H54 (cell line): ENCODE measurements around the gene C17orf78.
"Not testable (repeated sequence)": the region's sequence is repeated elsewhere in the genome, so short reads cannot be mapped to it uniquely, and the experiment has no call there.

Source experiments
- DNase-seq: peaks from one replicate; pipeline ENCODE4 v3.0.0; 2011; ENCODE audit warnings: low spot score, mixed read lengths; ENCODE audit not compliant: insufficient read length
- FAIRE-seq: peaks from 3 replicates; lab custom pipeline; 2011; peaks lifted over from hg19 to GRCh38; lab: Jason Lieb, UNC
- POLR2A ChIP-seq: IDR thresholded peaks from 2 replicates; pipeline ENCODE4 v1.6.1; 2011; ENCODE audit warnings: low read depth, mild to moderate bottlenecking, low read length

The C17orf78 gene

GRCh38 chr17:37432671-37433070, 56.9 kb downstream of the C17orf78 start:
- no peak for TF ChIP-seq POLR2A
- FAIRE-seq = no peak
- DNase-seq = no peak

GRCh38 chr17:37438141-37438540, 62.4 kb downstream of the C17orf78 start:
- no peak for DNase-seq
- FAIRE-seq = no peak
- no peak for TF ChIP-seq POLR2A

- FAIRE-seq = no peak
- DNase-seq = no peak
- TF ChIP-seq POLR2A = no peak
Measured at GRCh38 chr17:37440424-37440823, 64.6 kb downstream of the C17orf78 start.

- not testable (repeated sequence) for DNase-seq, FAIRE-seq
Measured at GRCh38 chr17:37441369-37442014, 65.7 kb downstream of the C17orf78 start.
